GM19455 (cell line): ENCODE data around the gene PAM.
A peak's percentile ranks its signal among the peaks of the same experiment; 100 is the strongest.
"Not testable (repeated sequence)": the region's sequence is repeated elsewhere in the genome, so short reads cannot be mapped to it uniquely, and the experiment has no call there.

Experiments
- ATAC-seq: cut with Tn5 transposase; IDR thresholded peaks from one replicate; pipeline ENCODE4 v1.9.1; 2021; ENCODE audit not compliant: unreplicated experiment

PAM gene

DNA sequence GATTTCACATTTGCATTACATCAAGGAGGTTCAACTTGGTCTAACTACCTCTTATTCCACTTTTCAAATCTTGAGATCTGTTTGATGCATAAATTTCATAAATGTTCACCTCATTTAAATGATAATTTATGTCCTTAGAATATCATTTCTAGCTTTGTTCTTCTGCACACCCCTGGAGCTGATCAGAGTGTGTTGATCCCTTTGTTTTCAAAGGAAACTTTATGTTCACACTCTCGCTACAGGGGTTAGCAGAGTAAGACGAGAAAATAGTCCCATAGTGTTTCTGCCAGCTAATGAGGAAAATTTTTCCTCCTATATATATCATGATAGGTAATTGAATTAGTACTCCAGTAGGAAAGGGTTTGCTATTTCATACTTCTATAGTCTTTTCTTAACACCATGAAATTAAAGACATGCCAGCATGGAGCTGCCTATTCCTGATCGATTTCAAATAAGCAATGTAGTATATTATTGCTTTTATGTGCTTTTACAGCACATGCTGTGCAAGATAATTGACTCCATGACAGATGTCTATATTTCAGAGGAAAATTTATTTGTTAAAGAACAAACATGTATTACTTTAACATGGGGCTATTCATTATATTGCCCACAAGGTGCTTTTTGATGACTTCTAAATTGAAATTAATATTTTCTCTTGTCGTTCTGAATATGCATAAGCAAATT, 4.8 kb upstream of the PAM start:
- ATAC-seq, result no peak

DNA sequence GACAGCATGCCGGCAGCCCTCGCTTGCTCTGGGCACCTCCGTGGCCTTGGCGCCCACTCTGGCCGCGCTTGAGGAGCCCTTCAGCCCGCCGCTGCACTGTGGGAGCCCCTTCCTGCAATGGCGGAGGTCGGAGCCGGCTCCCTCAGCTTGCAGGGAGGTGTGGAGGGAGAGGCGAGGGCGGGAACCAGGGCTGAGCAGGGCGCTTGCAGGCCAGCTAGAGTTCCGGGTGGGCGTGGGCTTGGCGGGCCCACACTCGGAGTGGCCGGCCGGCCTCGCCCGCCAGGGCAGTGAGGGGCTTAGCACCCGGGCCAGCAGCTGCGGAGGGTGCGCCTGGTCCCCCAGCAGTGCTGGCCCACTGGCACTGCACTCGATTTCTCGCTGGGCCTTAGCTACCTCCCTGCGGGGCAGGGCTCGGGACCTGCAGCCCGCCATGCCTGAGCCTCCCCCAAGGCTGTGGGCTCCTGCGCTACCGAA, 3.2 kb upstream of the PAM start:
- not testable (repeated sequence) for ATAC-seq

DNA sequence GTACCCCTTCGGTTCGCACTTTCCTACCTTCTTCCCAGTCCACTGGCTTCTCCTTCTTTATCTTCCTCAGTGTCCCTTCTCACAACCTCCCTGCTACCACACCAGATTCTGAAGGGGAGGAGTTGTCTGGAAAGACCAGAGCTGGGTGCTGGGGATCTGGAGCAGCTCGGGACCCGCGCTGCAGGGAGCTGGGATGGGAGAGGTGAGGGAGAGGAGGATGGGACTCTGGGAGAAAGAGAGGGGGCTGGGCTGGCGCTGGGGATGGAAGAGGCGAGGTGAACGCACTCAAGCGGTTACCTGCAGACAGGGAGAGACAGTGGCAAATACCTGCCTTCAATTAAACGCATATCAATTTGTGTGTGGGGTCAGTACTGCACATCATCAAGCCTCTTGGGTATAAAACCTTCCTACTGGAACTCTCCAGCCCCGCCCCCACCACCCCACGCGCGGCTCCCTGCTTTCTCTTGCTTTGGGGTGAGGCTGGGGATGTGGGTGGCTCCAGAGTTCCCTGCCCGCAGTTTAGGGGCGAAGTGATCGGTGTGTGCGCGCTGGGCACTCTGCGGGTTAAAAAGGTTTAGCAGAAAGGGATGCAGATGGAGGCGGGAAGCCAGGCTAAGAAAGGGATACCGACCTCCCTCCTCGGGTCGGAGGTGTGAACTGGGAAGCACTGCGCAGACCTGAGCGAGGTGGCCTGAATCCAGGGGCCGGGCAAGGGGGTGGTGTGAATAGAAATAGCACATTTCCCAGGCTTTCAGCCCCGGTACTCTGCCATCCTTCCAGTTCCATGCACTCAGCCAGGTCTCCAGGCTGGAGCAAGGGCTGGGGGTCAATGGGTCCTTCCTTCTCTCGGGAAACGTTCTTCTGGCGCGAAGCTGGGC, 977 bp upstream of the PAM start:
- ATAC-seq, result no peak

- ATAC-seq, result peak; percentile 61
Observed at GRCh38 chr5:102755686-102756371, 724 bp downstream of the PAM start.

DNA sequence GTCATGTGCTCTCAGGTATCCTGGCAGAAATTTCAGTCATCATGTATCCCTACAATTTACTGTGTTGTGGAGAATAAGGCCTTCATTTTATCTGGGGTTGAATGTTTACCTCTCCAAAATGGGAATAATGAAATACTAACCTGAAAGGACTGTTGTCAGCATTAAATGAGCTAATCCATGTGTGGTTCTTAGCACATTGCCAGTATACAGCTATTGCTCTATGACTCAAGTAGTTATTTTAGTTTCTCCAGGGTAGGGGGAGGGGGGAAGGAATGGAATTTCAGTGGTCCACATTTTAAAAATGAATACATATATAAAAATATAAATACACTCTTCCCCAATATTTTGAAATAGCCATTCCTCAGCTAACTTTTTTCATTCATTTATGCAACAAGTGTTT, 3.5 kb downstream of the PAM start:
- ATAC-seq, result no peak

GRCh38 chr5:102759289-102759688, 4.2 kb downstream of the PAM start:
- ATAC-seq, result no peak

DNA sequence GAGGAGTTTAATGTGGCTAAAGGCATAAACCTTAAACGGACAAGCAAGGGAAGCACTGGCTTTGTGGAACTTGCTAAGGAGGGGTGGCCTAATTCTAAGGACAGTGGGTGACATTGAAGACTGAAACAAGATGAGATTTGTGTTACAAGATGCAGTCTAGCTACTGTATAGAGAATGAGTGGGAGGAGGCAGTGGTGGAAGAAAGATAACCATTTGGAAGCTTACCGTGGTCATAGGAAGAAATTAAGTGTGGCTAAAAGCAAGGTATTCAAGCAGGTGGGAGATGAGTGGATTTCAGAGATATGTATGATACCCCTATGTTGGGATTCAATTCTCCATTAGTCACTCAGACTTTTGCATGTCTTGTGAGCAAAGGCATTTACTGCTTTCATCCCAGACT, 4.6 kb downstream of the PAM start:
- ATAC-seq, result no peak

- ATAC-seq, result no peak
Observed at GRCh38 chr5:102760815-102761214, 5.7 kb downstream of the PAM start.

DNA sequence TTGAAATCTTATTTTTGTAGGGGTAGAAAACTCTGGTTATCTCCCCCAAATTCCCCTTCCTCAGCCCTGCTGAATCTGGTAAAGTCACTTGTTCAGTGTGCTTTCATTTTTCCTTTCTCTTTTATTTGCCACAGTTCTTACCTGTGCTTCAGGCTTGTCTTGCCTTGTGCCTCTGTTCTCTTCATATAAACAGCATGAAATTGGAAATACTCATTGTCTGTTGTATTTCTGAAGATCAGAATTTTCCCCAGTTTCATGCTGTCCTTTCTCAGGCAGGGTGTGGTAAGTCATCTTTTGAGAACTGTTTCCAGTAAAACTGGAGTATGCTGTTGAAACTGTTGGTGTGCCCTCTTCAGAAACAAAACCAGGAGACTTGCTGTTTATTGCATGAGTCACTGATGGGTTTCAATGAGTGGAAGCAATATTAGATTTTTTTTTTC, 7.0 kb downstream of the PAM start:
- peak; percentile 80 for ATAC-seq

- peak; percentile 14 for ATAC-seq
Observed at GRCh38 chr5:102762562-102763227, 7.6 kb downstream of the PAM start.

GRCh38 chr5:102763734-102764133, 8.6 kb downstream of the PAM start:
- ATAC-seq, result no peak

DNA sequence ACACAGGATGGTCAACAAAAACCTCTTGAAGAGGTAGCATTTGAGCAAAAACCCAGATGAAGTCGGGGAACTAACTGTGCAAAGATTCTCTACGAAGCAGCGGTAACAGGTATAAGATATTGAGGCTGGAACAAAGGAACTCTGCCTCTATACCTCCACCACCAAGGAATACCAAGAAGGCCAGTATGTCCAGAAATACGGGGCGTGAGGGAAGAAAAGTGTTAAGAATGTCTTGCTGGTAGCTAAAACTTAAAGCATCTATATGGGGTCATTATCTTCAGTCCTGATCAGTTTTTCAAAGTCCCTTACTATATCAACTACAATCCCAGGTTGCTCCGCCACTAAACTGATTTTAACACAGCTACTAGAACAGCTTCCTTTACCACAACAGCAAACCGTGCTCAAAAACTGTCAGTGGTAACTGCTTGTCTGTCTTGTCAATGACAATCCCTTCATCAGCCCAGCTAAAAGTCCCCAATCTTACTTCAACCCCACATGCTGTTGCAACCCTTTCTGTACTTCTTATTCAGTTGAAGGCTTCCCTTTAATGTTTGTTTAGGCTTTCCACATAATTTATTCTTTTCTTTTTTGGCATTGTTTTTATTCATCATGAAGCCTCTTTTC, 9.4 kb downstream of the PAM start:
- no peak for ATAC-seq

- ATAC-seq, result no peak
Observed at GRCh38 chr5:102765350-102765749, 10.2 kb downstream of the PAM start.

- no peak for ATAC-seq
Observed at GRCh38 chr5:102766295-102767090, 11.4 kb downstream of the PAM start.

DNA sequence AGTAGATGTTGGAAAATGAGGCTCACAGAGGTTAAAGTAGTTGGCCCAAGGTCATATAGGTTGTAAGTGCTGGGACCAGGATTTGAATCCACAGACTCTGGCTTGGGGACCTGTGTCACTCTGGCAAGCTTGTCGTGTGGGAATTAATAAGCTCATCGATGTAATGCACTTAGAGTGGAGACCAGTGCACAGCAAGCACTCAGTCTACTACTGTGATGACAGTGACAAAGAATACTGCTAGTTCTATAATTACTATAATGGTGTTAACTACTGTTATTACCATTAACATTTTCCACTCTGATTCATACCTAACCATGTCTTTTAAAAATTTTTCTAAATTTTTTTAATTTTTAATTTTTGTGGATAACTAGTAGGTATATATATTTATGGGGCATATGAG, 12.8 kb downstream of the PAM start:
- ATAC-seq, result no peak

DNA sequence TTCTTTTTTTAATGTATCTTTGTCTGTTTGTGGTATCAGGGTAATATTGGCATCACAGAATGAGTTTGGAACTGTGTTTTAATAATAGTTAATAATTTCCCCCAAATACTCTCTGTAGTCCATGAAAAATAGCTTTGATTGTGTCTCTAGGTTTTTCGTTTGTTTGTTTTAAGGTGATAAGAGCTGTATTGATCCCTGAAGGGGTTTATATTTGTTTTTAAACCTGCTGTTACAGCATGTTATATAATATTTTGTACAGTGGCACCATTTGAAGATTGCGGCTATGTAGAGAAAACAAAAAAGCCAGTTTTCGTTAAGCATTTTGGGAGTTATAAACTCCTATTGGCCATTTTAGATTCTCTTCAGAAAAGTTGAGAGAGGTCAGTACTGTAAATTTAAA, 15.7 kb downstream of the PAM start:
- no peak for ATAC-seq

- ATAC-seq, result no peak
Observed at GRCh38 chr5:102771435-102771834, 16.3 kb downstream of the PAM start.

DNA sequence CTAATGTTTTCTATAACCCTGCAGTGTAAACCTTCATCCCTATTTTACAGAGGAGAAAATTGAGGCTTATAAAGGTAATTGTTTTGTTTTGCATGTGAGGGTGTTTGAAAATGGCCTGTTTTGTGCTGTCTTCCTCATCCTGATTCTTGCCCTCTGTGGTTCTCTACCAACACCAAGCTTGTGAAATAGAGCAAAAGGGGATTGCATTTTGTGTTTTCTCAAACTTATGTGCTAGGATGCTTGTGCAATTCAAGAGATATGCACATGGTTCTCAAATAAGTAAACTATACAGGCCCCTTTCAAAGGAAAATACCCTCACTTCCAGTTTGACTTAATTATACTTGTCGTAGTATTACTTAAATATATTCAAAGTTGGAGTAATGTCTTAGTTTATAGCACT, 17.2 kb downstream of the PAM start:
- no peak for ATAC-seq

DNA sequence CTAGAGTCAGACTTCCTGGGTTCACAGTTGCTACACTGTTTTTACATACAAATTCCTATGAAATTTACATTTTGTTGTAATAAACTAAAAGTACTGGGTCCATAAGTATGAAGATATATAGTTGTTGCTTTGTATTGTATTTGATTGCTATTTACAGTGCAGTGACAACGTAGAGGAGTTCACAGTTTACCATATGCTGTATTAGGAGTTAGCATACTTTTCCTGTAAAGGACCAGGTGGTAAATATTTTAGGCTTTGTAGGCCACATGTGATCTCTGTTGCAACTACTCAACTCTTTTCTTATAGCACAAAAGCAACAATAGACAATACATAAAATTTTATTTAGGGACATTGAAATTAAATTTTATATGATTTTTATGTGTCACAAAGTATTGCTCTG, 18.0 kb downstream of the PAM start:
- no peak for ATAC-seq

- ATAC-seq, result not testable (repeated sequence)
Observed at GRCh38 chr5:102775756-102776155, 20.7 kb downstream of the PAM start.
